Fibroblast of mammary gland (primary cell): ENCODE data around the gene RNF7.

Experiments used
- DNase-seq: peaks from one replicate; pipeline ENCODE4 v3.0.0-alpha.2; 2010; ENCODE audit warnings: low read depth
- H3K4me3 ChIP-seq: 2 replicates; pipeline ENCODE4 v1.5.1; 2011; ENCODE audit warnings: low read depth, mild to moderate bottlenecking, low read length, moderate library complexity; ENCODE audit not compliant: control insufficient read depth
- CTCF ChIP-seq: conservative IDR thresholded peaks from 2 replicates; pipeline ENCODE4 v1.5.1; 2011; ENCODE audit warnings: low read depth, low read length, inconsistent platforms; ENCODE audit not compliant: control insufficient read depth, insufficient read depth

Gene RNF7

GRCh38 chr3:141764986-141765385 lies 26.9 kb downstream of the RNF7 start:
- no peak for TF ChIP-seq CTCF
- H3K4me3 ChIP-seq, result no peak overlapping the region
- DNase-seq, result peak; percentile 4

- no peak overlapping the region for H3K4me3 ChIP-seq
- no peak for DNase-seq
- TF ChIP-seq CTCF, result no peak
Observed at GRCh38 chr3:141767066-141767465, 29.0 kb downstream of the RNF7 start.

- DNase-seq, result peak; percentile 10
- TF ChIP-seq CTCF, result no peak
- no peak overlapping the region for H3K4me3 ChIP-seq
Observed at GRCh38 chr3:141769221-141769894, 31.3 kb downstream of the RNF7 start.

- no peak overlapping the region for H3K4me3 ChIP-seq
- no peak for DNase-seq
- no peak for TF ChIP-seq CTCF
Observed at GRCh38 chr3:141773676-141774075, 35.6 kb downstream of the RNF7 start.

GRCh38 chr3:141776376-141776775 lies 38.3 kb downstream of the RNF7 start:
- no peak overlapping the region for H3K4me3 ChIP-seq
- DNase-seq, result no peak
- TF ChIP-seq CTCF, result no peak

GRCh38 chr3:141776885-141777284 lies 38.8 kb downstream of the RNF7 start:
- H3K4me3 ChIP-seq, result no peak overlapping the region
- DNase-seq, result no peak
- no peak for TF ChIP-seq CTCF

GRCh38 chr3:141777957-141778813 lies 40.1 kb downstream of the RNF7 start:
- no peak for TF ChIP-seq CTCF
- no peak for DNase-seq
- no peak overlapping the region for H3K4me3 ChIP-seq
